K562 (cell line): ENCODE data around the gene ANTKMT. TPM values are rescaled to one million over a fixed set of nuclear protein-coding genes. Genes with fewer than 3 reads are reported as not detected.

Source experiments
- ARID1B ChIP-seq: fragments of 450-650 bp; IDR thresholded peaks from 2 replicates; pipeline ENCODE4 v1.6.1; 2016; ENCODE audit warnings: antibody characterized with exemption, mild to moderate bottlenecking, inconsistent platforms
- ARID3A ChIP-seq: IDR thresholded peaks from 2 replicates; pipeline ENCODE4 v1.6.1; 2012; ENCODE audit warnings: low read depth, low read length, improper control_type of control experiment, borderline replicate concordance
- ATF3 ChIP-seq, 2 experiments: fragments of 450-650 bp in 1 of 2; sonication (generic) in 1 of 2; formaldehyde crosslinking in 1 of 2; IDR thresholded peaks in 1 of 2; conservative IDR thresholded peaks in 1 of 2; 2 replicates each; pipeline versions ENCODE4 v1.6.1 to v1.8.1; 2016 to 2023; ENCODE audit warnings: mild to moderate bottlenecking in 2 of 2, moderate library complexity in 2 of 2, inconsistent platforms in 1 of 2, missing genetic modification reagents in 1 of 2
- IRF9 ChIP-seq: fragments of 450-650 bp; IDR thresholded peaks from 2 replicates; pipeline ENCODE4 v1.6.1; 2016; ENCODE audit warnings: missing biosample characterization, missing genetic modification characterization
- MAX ChIP-seq: sonication (generic); formaldehyde crosslinking; IDR thresholded peaks from 2 replicates; pipeline ENCODE4 v1.9.0; 2022; ENCODE audit warnings: mild to moderate bottlenecking, missing genetic modification reagents
- MED1 ChIP-seq: sonication (generic); formaldehyde crosslinking; IDR thresholded peaks from 2 replicates; pipeline ENCODE4 v1.8.1; 2023; ENCODE audit warnings: missing genetic modification reagents, borderline replicate concordance
- RCOR1 ChIP-seq, 2 experiments: IDR thresholded peaks; 2 replicates each; pipeline ENCODE4 v1.6.1; 2012; ENCODE audit warnings: low read depth in 2 of 2, low read length in 2 of 2, borderline replicate concordance in 1 of 2, improper control_type of control experiment in 1 of 2
- TEAD4 ChIP-seq, 2 experiments: sonication (generic) in 1 of 2; formaldehyde crosslinking in 1 of 2; IDR thresholded peaks; 2 replicates each; pipeline versions ENCODE4 v1.6.1 to v1.8.0; 2012 to 2022; ENCODE audit warnings: borderline replicate concordance in 1 of 2, inconsistent platforms in 1 of 2, low read length in 1 of 2, mild to moderate bottlenecking in 1 of 2, missing genetic modification reagents in 1 of 2
- ZBTB12 ChIP-seq: fragments of 250-450 bp; sonication (Bioruptor Pico); IDR thresholded peaks from 2 replicates; pipeline ENCODE4 v1.4.0; 2020
- ZBTB26 ChIP-seq: fragments of 450-650 bp; formaldehyde crosslinking; IDR thresholded peaks from 2 replicates; pipeline ENCODE4 v1.4.0; 2022; ENCODE audit warnings: missing genetic modification characterization
- ZBTB8A ChIP-seq: fragments of 450-650 bp; IDR thresholded peaks from 2 replicates; pipeline ENCODE4 v1.6.1; 2018; ENCODE audit warnings: mild to moderate bottlenecking, moderate library complexity; ENCODE audit not compliant: partially characterized antibody
- ZC3H8 ChIP-seq: fragments of 450-650 bp; IDR thresholded peaks from 2 replicates; pipeline ENCODE4 v1.6.1; 2017
- ZNF398 ChIP-seq: fragments of 250-450 bp; sonication (Bioruptor Pico); IDR thresholded peaks from 2 replicates; pipeline ENCODE4 v1.8.0; 2021; ENCODE audit warnings: moderate library complexity, mild to moderate bottlenecking, inconsistent platforms
- ZNF408 ChIP-seq: fragments of 250-450 bp; sonication (Bioruptor Pico); IDR thresholded peaks from 2 replicates; pipeline ENCODE4 v1.4.0; 2020; ENCODE audit warnings: low read depth, mild to moderate bottlenecking, moderate library complexity
- polyA plus RNA-seq, 8 experiments: library from polyadenylated mRNA; depleted of rRNA in 4 of 8; stranded (reverse) in 5 of 8; unstranded in 3 of 8; fragments of >200 nt; fragmentation: Nextera tagmentation in 2 of 8; fragmentation: Illumina TruSeq in 1 of 8; extraction: Ambion mirVana in 2 of 8; extraction: Trizol in 1 of 8; gene quantifications; 2 replicates each; pipeline versions ENCODE4 v1.2.1 to v1.2.3, GENCODE V29; 2011 to 2014; ENCODE audit warnings: inconsistent platforms in 1 of 8, missing spikeins in 1 of 8
- total RNA-seq, 7 experiments: library from RNA; depleted of rRNA in 6 of 7; stranded (reverse); fragments of >200 nt in 6 of 7; fragmentation: Illumina TruSeq in 2 of 7; extraction: Trizol in 2 of 7; gene quantifications; 2 replicates each; pipeline versions ENCODE4 v1.2.1 to v1.2.3, GENCODE V29; 2011 to 2021; ENCODE audit warnings: low replicate concordance in 1 of 7

The ANTKMT gene
- total and polyA plus RNA-seq, 9 of the 15 experiments (the other 6 are each of a cell fraction or from before 2014, with no cell fraction given): 0.58 to 217 (median 19.1) TPM

GRCh38 chr16:740764-741505, 20.0 kb downstream of the ANTKMT start, which contains the start of gene CIAO3 (continued):
- TF ChIP-seq ARID3A (no peak), ZC3H8 (no peak), ZNF408 (CRISPR knock-in tag) (no peak), ATF3 (IDR thresholded peaks at IDR 0.05) (peak; percentile 91), ATF3 (CRISPR knock-in tag; conservative IDR thresholded peaks at IDR 0.05) (peak; percentile 81; the same call in 1 of the 2 replicates), IRF9 (tag) (no peak), RCOR1 (IDR thresholded peaks at IDR 0.05; ENCODE audit: borderline replicate concordance in 1 of 2, low read depth in 2 of 2, low read length in 2 of 2) (peak in 1 of 2 experiments; percentile 2; a peak in 2 of 4 replicates), ZBTB12 (CRISPR knock-in tag) (peak; percentile 83), TEAD4 (IDR thresholded peaks at IDR 0.05; ENCODE audit: low read length) (no peak), TEAD4 (CRISPR knock-in tag; IDR thresholded peaks at IDR 0.05; ENCODE audit: borderline replicate concordance) (no peak), ZBTB8A (no peak), ZBTB26 (CRISPR knock-in tag) (no peak), MED1 (CRISPR knock-in tag) (no peak), ZNF398 (no peak), ARID1B (0 out of 2 replicates have a peak, but pooled peaks have one; percentile 4), MAX (CRISPR knock-in tag) (peak; percentile 68)
